A549 (cell line): Measurements from ENCODE around the gene UBE2E3. TPM values are rescaled to one million over a fixed set of nuclear protein-coding genes. Genes with fewer than 3 reads are reported as not detected.

ENCODE experiments used
- ATAC-seq, 2 experiments: fragments of 200-7000 bp in 1 of 2; fragments of >200 bp in 1 of 2; cut with Nextera tagmentation in 1 of 2; cut with Tn5 transposase in 1 of 2; 3 replicates each; pipeline versions ENCODE4 v1.8.0 to v1.9.1; 2018 to 2020; ENCODE audit warnings: mild to moderate bottlenecking in 1 of 2, moderate library complexity in 1 of 2
- CTCF ChIA-PET: fragments of 300-600 bp; sonication (Branson Sonifier 250); formaldehyde crosslinking; extraction: SDS; loops from one replicate; lab custom pipeline; 2021; ENCODE audit warnings: antibody characterized with exemption, inconsistent platforms; lab: Yijun Ruan, JAX
- POLR2A ChIA-PET: fragments of 350-600 bp; formaldehyde crosslinking; extraction: SDS; loops from one replicate; lab custom pipeline; 2021; ENCODE audit warnings: antibody characterized with exemption, inconsistent platforms; lab: Yijun Ruan, JAX
- DNase-seq, 2 experiments: peaks; one replicate each; pipeline versions ENCODE4 v3.0.0 to v3.0.0-alpha.2; 2011 to 2016; ENCODE audit warnings: low read depth in 1 of 2, low spot score in 1 of 2
- FAIRE-seq: peaks from 2 replicates; lab custom pipeline; 2011; peaks lifted over from hg19 to GRCh38; lab: Jason Lieb, UNC
- H3K27ac ChIP-seq, 2 experiments: fragments of >200 bp; sonication (Bioruptor Twin); formaldehyde crosslinking; 3 replicates each; pipeline ENCODE4 v1.5.1; 2016 to 2017
- H3K4me1 ChIP-seq: fragments of >200 bp; sonication (Bioruptor Twin); formaldehyde crosslinking; 3 replicates; pipeline ENCODE4 v1.6.1; 2016
- H3K4me2 ChIP-seq: fragments of >200 bp; sonication (Bioruptor Twin); formaldehyde crosslinking; 3 replicates; pipeline ENCODE4 v1.6.1; 2016
- H3K4me3 ChIP-seq: fragments of >200 bp; sonication (Bioruptor Twin); formaldehyde crosslinking; 3 replicates; pipeline ENCODE4 v1.5.1; 2016
- H3K9me3 ChIP-seq: fragments of >200 bp; sonication (Bioruptor Twin); formaldehyde crosslinking; 3 replicates; pipeline ENCODE4 v1.6.1; 2016
- CBX2 ChIP-seq: fragments of 200-600 bp; sonication (generic); IDR thresholded peaks from 2 replicates; pipeline ENCODE4 v1.6.1; 2016; ENCODE audit warnings: low read depth, mild to moderate bottlenecking, borderline replicate concordance
- CEBPB ChIP-seq, 2 experiments: fragments of >200 bp in 1 of 2; sonication (Bioruptor Twin) in 1 of 2; formaldehyde crosslinking in 1 of 2; IDR thresholded peaks; 2 replicates each; pipeline ENCODE4 v1.6.1; 2012 to 2016
- CHD4 ChIP-seq: fragments of 200-600 bp; sonication (generic); IDR thresholded peaks from 2 replicates; pipeline ENCODE4 v1.6.1; 2016; ENCODE audit warnings: antibody characterized with exemption, mild to moderate bottlenecking, borderline replicate concordance
- FOSL2 ChIP-seq, 2 experiments: fragments of 450-650 bp in 1 of 2; fragments of >200 bp in 1 of 2; sonication (Bioruptor Twin) in 1 of 2; formaldehyde crosslinking; IDR thresholded peaks; 2 replicates each; pipeline versions ENCODE4 v1.5.0 to v1.6.1; 2016 to 2020; ENCODE audit warnings: mild to moderate bottlenecking in 1 of 2, moderate library complexity in 1 of 2
- FOXS1 ChIP-seq: fragments of 250-450 bp; sonication (Bioruptor Pico); IDR thresholded peaks from 2 replicates; pipeline ENCODE4 v1.5.0; 2020; ENCODE audit warnings: mild to moderate bottlenecking, moderate library complexity
- HOXA7 ChIP-seq: fragments of 250-450 bp; sonication (Bioruptor Pico); IDR thresholded peaks from 2 replicates; pipeline ENCODE4 v1.5.0; 2020; ENCODE audit warnings: mild to moderate bottlenecking, moderate library complexity
- HOXB5 ChIP-seq: fragments of 250-450 bp; sonication (Bioruptor Pico); IDR thresholded peaks from 2 replicates; pipeline ENCODE4 v1.5.0; 2020; ENCODE audit warnings: mild to moderate bottlenecking, moderate library complexity
- JUN ChIP-seq, 2 experiments: fragments of >200 bp; sonication (Bioruptor Twin); formaldehyde crosslinking; IDR thresholded peaks; 2 replicates in 1 of 2; 3 replicates in 1 of 2; pipeline ENCODE4 v1.6.1; 2016 to 2017
- KDM1A ChIP-seq: fragments of 200-600 bp; sonication (generic); IDR thresholded peaks from 2 replicates; pipeline ENCODE4 v1.6.1; 2016; ENCODE audit warnings: low read depth, mild to moderate bottlenecking
- MAFK ChIP-seq: fragments of 450-650 bp; IDR thresholded peaks from 2 replicates; pipeline ENCODE4 v1.6.1; 2014; ENCODE audit not compliant: partially characterized antibody
- POLR2A ChIP-seq: IDR thresholded peaks from 2 replicates; pipeline ENCODE4 v1.6.1; 2012; ENCODE audit warnings: mild to moderate bottlenecking, low read length
- REST ChIP-seq: fragments of 200-600 bp; sonication (generic); IDR thresholded peaks from 2 replicates; pipeline ENCODE4 v1.6.1; 2016; ENCODE audit warnings: antibody characterized with exemption, mild to moderate bottlenecking, moderate library complexity
- RNF2 ChIP-seq: fragments of 200-600 bp; sonication (generic); IDR thresholded peaks from 2 replicates; pipeline ENCODE4 v1.6.1; 2016; ENCODE audit warnings: low read depth, mild to moderate bottlenecking, antibody characterized with exemption, moderate library complexity, borderline replicate concordance
- WGBS: methylation state at CpG from one replicate; pipeline ENCODE4 v1.1.6; 2017; ENCODE audit errors: missing lambda C conversion rate; 5-methylcytosine and 5-hydroxymethylcytosine counted together
- polyA plus RNA-seq, 4 experiments: library from polyadenylated mRNA; depleted of rRNA in 3 of 4; stranded (reverse); fragments of >200 nt; fragmentation: RNase III in 1 of 4; extraction: RNeasy Plus Mini Kit Qiagen cat#74134 plus additional on column Dnase treatment in 1 of 4; gene quantifications; 2 replicates in 3 of 4; 3 replicates in 1 of 4; pipeline ENCODE4 v1.2.3, GENCODE V29; 2011 to 2017
- TF ChIP-seq, protein P1 (sequence below): fragments of 150-350 bp; IDR thresholded peaks from 2 replicates; pipeline ENCODE4 v1.6.1; 2014; ENCODE audit warnings: low read depth, mild to moderate bottlenecking, low read length
- TF ChIP-seq, protein P2 (sequence below): fragments of >200 bp; sonication (Bioruptor Twin); formaldehyde crosslinking; IDR thresholded peaks from 3 replicates; pipeline ENCODE4 v1.5.1; 2016
- TF ChIP-seq, protein P3 (sequence below): fragments of 250-450 bp; sonication (Bioruptor Pico); IDR thresholded peaks from 2 replicates; pipeline ENCODE4 v1.5.0; 2021; ENCODE audit warnings: mild to moderate bottlenecking, moderate library complexity, borderline replicate concordance
- TF ChIP-seq, protein P4 (sequence below): fragments of >200 bp; sonication (Bioruptor Twin); formaldehyde crosslinking; IDR thresholded peaks from 2 replicates; pipeline ENCODE4 v1.6.1; 2016
- TF ChIP-seq, protein P5 (sequence below): fragments of 450-650 bp; IDR thresholded peaks from 2 replicates; pipeline ENCODE4 v1.6.1; 2014; ENCODE audit warnings: antibody characterized with exemption

UBE2E3 gene
- polyA plus RNA-seq, 2 of the 4 experiments (the other 2 are of a cell fraction): 54.0 to 70.6 TPM

DNA sequence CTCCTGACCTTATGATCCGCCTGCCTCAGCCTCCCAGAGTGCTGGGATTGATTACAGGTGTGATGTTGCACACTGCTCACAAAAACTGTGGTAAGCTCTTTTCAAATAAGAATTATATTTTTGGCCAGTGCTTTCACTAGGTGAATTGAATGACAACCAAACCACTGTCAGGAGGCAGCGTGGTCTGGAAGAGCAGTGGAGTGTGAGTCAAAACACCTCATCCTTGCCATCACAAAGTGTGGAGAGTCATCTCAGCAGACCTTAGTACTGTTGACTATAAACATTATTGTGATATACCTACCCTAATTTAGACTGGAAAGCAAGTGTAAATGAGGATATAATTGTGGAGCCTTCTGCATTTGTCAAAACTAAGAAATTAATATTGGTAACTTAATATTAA lies 61.3 kb downstream of the UBE2E3 start:
- no peak overlapping the region for H3K27ac ChIP-seq
- ChIA-PET POLR2A (no interaction called here), CTCF (interaction anchor here (1.4 kb wide), 1 partner anchor 17 kb away, joined by 4 read pairs; no protein-coding TSS in a partner anchor)
- no peak for TF ChIP-seq REST
- no peak for TF ChIP-seq CEBPB (IDR thresholded peaks at IDR 0.05)
- no peak for TF ChIP-seq RNF2
- TF ChIP-seq, protein P1, sequence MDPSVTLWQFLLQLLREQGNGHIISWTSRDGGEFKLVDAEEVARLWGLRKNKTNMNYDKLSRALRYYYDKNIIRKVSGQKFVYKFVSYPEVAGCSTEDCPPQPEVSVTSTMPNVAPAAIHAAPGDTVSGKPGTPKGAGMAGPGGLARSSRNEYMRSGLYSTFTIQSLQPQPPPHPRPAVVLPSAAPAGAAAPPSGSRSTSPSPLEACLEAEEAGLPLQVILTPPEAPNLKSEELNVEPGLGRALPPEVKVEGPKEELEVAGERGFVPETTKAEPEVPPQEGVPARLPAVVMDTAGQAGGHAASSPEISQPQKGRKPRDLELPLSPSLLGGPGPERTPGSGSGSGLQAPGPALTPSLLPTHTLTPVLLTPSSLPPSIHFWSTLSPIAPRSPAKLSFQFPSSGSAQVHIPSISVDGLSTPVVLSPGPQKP: no peak
- TF ChIP-seq, protein P2, sequence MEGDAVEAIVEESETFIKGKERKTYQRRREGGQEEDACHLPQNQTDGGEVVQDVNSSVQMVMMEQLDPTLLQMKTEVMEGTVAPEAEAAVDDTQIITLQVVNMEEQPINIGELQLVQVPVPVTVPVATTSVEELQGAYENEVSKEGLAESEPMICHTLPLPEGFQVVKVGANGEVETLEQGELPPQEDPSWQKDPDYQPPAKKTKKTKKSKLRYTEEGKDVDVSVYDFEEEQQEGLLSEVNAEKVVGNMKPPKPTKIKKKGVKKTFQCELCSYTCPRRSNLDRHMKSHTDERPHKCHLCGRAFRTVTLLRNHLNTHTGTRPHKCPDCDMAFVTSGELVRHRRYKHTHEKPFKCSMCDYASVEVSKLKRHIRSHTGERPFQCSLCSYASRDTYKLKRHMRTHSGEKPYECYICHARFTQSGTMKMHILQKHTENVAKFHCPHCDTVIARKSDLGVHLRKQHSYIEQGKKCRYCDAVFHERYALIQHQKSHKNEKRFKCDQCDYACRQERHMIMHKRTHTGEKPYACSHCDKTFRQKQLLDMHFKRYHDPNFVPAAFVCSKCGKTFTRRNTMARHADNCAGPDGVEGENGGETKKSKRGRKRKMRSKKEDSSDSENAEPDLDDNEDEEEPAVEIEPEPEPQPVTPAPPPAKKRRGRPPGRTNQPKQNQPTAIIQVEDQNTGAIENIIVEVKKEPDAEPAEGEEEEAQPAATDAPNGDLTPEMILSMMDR: no peak
- TF ChIP-seq, protein P3, sequence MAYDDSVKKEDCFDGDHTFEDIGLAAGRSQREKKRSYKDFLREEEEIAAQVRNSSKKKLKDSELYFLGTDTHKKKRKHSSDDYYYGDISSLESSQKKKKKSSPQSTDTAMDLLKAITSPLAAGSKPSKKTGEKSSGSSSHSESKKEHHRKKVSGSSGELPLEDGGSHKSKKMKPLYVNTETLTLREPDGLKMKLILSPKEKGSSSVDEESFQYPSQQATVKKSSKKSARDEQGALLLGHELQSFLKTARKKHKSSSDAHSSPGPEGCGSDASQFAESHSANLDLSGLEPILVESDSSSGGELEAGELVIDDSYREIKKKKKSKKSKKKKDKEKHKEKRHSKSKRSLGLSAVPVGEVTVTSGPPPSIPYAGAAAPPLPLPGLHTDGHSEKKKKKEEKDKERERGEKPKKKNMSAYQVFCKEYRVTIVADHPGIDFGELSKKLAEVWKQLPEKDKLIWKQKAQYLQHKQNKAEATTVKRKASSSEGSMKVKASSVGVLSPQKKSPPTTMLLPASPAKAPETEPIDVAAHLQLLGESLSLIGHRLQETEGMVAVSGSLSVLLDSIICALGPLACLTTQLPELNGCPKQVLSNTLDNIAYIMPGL: no peak
- TF ChIP-seq CHD4: no peak
- TF ChIP-seq KDM1A: no peak
- TF ChIP-seq CBX2: no peak
- TF ChIP-seq HOXA7: no peak
- TF ChIP-seq, protein P4, sequence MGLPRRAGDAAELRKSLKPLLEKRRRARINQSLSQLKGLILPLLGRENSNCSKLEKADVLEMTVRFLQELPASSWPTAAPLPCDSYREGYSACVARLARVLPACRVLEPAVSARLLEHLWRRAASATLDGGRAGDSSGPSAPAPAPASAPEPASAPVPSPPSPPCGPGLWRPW: no peak
- no peak for TF ChIP-seq POLR2A
- no peak for TF ChIP-seq JUN (IDR thresholded peaks at IDR 0.05)
- TF ChIP-seq HOXB5 (CRISPR knock-in tag): no peak
- DNase-seq (no peak), ATAC-seq (no peak), FAIRE-seq (no peak)
- no peaks in the 10 kb centered on the region for H3K9me3 ChIP-seq
- H3K4me2 ChIP-seq: no peak overlapping the region
- 87% methylated on average over 2 of the region's 2 CpGs for WGBS
- H3K4me3 ChIP-seq: no peak overlapping the region
- H3K4me1 ChIP-seq: no peaks in the 10 kb centered on the region

DNA sequence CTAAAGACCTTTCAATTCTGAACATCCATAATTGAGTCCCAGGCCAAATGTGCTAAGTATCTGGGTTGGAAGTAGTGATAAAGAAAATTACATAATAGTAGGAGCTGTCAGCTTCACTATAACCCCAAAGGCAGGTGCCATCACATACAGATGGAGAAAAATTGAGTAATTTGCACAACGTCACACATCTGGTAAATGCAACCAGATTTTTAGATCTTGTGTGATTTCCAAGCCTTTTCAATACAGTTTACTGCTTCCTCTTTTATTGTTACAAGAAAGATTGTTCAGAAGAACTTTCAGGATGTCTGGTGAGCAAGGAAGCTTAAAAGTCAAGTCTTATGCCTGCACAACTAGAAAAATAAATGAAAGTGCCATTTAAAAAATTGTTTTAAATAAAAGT lies 62.3 kb downstream of the UBE2E3 start:
- no peak overlapping the region for H3K4me2 ChIP-seq
- TF ChIP-seq FOSL2 (IDR thresholded peaks at IDR 0.05): no peak
- TF ChIP-seq FOSL2 (CRISPR knock-in tag; IDR thresholded peaks at IDR 0.05): no peak
- TF ChIP-seq, protein P5, sequence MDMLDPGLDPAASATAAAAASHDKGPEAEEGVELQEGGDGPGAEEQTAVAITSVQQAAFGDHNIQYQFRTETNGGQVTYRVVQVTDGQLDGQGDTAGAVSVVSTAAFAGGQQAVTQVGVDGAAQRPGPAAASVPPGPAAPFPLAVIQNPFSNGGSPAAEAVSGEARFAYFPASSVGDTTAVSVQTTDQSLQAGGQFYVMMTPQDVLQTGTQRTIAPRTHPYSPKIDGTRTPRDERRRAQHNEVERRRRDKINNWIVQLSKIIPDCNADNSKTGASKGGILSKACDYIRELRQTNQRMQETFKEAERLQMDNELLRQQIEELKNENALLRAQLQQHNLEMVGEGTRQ: no peak
- no peak for TF ChIP-seq MAFK
- no peak for TF ChIP-seq FOXS1 (CRISPR knock-in tag)
- TF ChIP-seq, all 56 proteins: peak for 0
- no peak for DNase-seq
- ChIA-PET POLR2A (no interaction called here), CTCF (no interaction called here)
- Histone ChIP-seq H3K4me3 (no peak overlapping the region), H3K4me1 (no peaks in the 10 kb centered on the region), H3K9me3 (no peaks in the 10 kb centered on the region), H3K27ac (no peak overlapping the region)
- WGBS: 94% methylated on average over 1 of the region's 1 CpG
- ATAC-seq: no peak
- FAIRE-seq: no peak
